ENCODE data around the gene DMXL2. TPM values are rescaled to one million over a fixed set of nuclear protein-coding genes. Genes with fewer than 3 reads are reported as not detected.

Gene DMXL2
- total RNA-seq, 1 donor from 2014 or later = 20.7 TPM

DNA sequence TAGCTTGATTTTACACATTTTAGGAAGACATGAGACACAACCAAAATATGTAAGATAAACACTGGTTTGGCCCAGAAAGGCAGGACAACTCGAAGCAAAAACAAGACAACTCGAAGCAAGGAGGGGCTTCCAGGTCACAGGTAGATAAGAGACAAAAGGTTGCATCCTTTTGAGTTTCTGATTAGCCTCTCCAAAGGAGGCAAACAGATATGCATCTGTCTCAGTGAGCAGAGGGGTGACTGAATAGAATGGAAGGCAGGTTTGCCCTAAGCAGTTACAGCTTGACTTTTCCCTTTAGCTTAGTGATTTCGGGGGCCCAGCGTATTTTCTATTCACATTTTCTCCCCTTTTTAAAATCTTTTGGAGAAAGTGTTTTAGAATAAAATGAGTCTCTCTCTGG, 206.4 kb downstream of the DMXL2 start:
- no peak for DNase-seq (ENCODE audit: low spot score)
- H3K4me3 Mint-ChIP-seq (ENCODE audit: unreplicated experiment) = no peak overlapping the region
- H3K36me3 Mint-ChIP-seq (ENCODE audit: low read depth) = no peaks in the 10 kb centered on the region
- H3K4me1 Mint-ChIP-seq (ENCODE audit: low read depth) = no peaks in the 10 kb centered on the region
- peaks cover 10% of the 10 kb centered on the region for H3K27me3 Mint-ChIP-seq (ENCODE audit: low read depth)
- no peak overlapping the region for H3K27ac Mint-ChIP-seq (ENCODE audit: unreplicated experiment)
- no peaks in the 10 kb centered on the region for H3K9me3 Mint-ChIP-seq (ENCODE audit: low read depth)
- TF ChIP-seq, protein P1, sequence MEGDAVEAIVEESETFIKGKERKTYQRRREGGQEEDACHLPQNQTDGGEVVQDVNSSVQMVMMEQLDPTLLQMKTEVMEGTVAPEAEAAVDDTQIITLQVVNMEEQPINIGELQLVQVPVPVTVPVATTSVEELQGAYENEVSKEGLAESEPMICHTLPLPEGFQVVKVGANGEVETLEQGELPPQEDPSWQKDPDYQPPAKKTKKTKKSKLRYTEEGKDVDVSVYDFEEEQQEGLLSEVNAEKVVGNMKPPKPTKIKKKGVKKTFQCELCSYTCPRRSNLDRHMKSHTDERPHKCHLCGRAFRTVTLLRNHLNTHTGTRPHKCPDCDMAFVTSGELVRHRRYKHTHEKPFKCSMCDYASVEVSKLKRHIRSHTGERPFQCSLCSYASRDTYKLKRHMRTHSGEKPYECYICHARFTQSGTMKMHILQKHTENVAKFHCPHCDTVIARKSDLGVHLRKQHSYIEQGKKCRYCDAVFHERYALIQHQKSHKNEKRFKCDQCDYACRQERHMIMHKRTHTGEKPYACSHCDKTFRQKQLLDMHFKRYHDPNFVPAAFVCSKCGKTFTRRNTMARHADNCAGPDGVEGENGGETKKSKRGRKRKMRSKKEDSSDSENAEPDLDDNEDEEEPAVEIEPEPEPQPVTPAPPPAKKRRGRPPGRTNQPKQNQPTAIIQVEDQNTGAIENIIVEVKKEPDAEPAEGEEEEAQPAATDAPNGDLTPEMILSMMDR (IDR thresholded peaks at IDR 0.05) = no peak

DNA sequence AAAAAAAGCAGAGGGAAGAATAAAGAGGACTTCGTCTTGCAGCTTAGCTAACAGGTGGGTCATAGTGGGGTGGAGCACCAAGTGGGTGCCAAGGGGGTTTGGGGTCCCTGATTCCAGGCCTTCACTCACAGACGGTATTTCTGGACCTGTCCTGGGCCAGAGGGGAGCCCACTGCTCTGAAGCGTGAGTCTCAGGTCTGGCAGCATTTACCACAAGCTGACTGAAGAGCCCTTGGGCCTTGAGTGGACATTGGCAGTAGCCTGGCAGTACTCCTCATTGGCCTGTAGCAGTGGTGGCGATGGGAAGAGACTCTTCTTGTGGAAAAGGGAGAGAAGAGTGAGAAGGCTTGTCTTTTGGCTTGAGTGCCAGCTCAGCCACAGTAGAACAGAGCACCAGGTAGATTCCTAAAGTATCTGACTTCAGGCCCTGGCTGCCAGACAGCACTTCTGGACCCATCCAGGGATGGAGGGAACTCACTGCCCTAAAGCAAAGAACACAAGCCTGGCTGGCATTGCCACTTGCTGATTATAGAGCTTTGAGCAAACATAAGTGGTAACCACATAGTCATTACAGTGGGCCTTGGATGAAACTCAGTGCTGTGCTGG, 208.2 kb downstream of the DMXL2 start:
- no peaks in the 10 kb centered on the region for H3K36me3 Mint-ChIP-seq (ENCODE audit: low read depth)
- H3K4me1 Mint-ChIP-seq (ENCODE audit: low read depth) = no peaks in the 10 kb centered on the region
- no peaks in the 10 kb centered on the region for H3K9me3 Mint-ChIP-seq (ENCODE audit: low read depth)
- no peak for DNase-seq (ENCODE audit: low spot score)
- TF ChIP-seq, protein P1 (IDR thresholded peaks at IDR 0.05) = no peak
- no peak overlapping the region for H3K4me3 Mint-ChIP-seq (ENCODE audit: unreplicated experiment)
- peaks cover 15% of the 10 kb centered on the region for H3K27me3 Mint-ChIP-seq (ENCODE audit: low read depth)
- no peak overlapping the region for H3K27ac Mint-ChIP-seq (ENCODE audit: unreplicated experiment)

DNA sequence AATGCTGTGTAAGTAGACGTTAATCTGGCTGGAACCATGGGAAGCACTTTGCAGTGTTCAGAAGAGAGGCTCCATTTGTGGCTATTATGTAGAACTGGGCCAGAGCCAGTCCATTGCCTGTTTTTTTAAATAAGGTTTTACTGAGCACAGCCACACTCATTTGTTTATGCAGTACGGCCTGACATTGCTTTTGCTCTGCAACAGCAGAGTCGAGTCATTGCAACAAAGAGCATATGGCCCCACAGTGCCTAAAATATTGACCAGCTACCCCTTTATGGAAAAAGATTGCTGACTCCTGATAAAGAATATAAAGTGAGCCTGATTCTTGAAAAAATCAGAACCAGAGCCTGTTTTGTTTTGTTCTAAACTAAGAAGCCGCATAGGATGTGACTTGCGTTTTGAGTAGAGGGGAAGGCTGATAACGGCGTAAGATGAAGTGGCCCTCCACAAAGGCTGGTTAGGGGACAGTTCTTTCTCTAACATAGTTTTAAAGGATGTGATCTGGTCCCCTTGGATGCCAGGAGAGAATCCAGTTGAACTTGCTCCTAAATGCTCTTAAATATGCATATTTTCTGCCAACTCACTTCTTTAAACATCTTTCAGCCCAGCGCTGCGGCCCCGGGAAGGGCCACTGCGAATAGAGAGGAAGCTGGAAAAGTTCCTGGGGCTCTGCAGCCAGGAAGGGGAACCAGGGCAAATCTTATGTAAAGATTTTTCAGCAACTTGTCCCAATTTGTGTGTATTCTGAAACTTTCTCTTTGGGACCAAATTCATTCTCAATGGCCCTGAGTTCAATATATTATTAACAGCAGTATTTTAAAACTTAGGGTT, 216.7 kb downstream of the DMXL2 start:
- Mint-ChIP-seq H3K36me3 (ENCODE audit: low read depth) (no peaks in the 10 kb centered on the region), H3K4me1 (ENCODE audit: low read depth) (no peaks in the 10 kb centered on the region), H3K4me3 (ENCODE audit: unreplicated experiment) (no peak overlapping the region), H3K27me3 (ENCODE audit: low read depth) (peaks cover 11% of the 10 kb centered on the region), H3K9me3 (ENCODE audit: low read depth) (no peaks in the 10 kb centered on the region), H3K27ac (ENCODE audit: unreplicated experiment) (no peak overlapping the region)
- TF ChIP-seq, protein P1 (IDR thresholded peaks at IDR 0.05) = no peak
- DNase-seq (ENCODE audit: low spot score) = no peak

DNA sequence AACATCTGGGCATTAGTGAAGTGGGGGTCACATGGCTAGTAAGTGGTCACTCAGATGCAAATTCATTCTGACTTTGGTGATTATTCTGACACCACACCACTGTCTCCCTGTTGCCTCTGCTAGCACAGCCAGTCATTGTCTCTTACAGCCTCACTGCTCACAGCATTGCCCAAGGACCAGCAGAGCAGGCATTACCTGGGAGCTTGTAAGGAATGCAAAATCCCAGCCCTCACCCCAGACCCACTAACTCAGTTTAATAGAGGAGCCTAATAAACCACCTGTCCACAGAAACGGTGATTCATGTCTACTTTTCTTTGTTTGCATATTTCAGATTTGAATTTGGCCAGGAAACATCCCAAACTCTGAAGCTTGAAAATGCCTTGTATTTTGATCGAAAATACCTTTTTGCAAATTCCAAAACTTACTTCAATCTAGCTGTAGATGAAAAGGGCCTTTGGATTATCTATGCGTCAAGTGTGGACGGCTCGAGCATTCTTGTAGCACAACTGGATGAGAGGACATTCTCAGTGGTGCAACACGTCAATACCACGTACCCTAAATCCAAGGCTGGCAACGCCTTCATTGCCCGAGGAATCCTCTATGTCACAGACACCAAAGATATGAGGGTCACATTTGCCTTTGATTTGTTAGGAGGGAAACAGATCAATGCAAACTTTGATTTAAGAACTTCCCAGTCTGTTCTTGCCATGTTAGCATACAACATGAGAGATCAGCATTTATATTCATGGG, 218.4 kb downstream of the DMXL2 start:
- Mint-ChIP-seq H3K9me3 (ENCODE audit: low read depth) (no peaks in the 10 kb centered on the region), H3K27ac (ENCODE audit: unreplicated experiment) (no peak overlapping the region), H3K4me1 (ENCODE audit: low read depth) (no peaks in the 10 kb centered on the region), H3K4me3 (ENCODE audit: unreplicated experiment) (no peak overlapping the region), H3K27me3 (ENCODE audit: low read depth) (peaks cover 14% of the 10 kb centered on the region), H3K36me3 (ENCODE audit: low read depth) (no peaks in the 10 kb centered on the region)
- TF ChIP-seq, protein P1 (IDR thresholded peaks at IDR 0.05) = no peak
- no peak for DNase-seq (ENCODE audit: low spot score)
